Ishikawa (cell line): ENCODE results near the gene IL17REL.

Experiments used
- EP300 ChIP-seq: IDR thresholded peaks from 2 replicates; pipeline ENCODE4 v1.6.1; 2012; ENCODE audit warnings: borderline replicate concordance
- FOXM1 ChIP-seq: IDR thresholded peaks from 2 replicates; pipeline ENCODE4 v1.6.1; 2012; ENCODE audit warnings: low read depth, borderline replicate concordance
- RAD21 ChIP-seq: IDR thresholded peaks from 2 replicates; pipeline ENCODE4 v1.6.1; 2012; ENCODE audit warnings: low read depth
- USF1 ChIP-seq: IDR thresholded peaks from 2 replicates; pipeline ENCODE4 v1.6.1; 2012
- TF ChIP-seq, protein P1 (sequence below): IDR thresholded peaks from 2 replicates; pipeline ENCODE4 v1.6.1; 2012; ENCODE audit warnings: low read depth, mild to moderate bottlenecking

DNA sequence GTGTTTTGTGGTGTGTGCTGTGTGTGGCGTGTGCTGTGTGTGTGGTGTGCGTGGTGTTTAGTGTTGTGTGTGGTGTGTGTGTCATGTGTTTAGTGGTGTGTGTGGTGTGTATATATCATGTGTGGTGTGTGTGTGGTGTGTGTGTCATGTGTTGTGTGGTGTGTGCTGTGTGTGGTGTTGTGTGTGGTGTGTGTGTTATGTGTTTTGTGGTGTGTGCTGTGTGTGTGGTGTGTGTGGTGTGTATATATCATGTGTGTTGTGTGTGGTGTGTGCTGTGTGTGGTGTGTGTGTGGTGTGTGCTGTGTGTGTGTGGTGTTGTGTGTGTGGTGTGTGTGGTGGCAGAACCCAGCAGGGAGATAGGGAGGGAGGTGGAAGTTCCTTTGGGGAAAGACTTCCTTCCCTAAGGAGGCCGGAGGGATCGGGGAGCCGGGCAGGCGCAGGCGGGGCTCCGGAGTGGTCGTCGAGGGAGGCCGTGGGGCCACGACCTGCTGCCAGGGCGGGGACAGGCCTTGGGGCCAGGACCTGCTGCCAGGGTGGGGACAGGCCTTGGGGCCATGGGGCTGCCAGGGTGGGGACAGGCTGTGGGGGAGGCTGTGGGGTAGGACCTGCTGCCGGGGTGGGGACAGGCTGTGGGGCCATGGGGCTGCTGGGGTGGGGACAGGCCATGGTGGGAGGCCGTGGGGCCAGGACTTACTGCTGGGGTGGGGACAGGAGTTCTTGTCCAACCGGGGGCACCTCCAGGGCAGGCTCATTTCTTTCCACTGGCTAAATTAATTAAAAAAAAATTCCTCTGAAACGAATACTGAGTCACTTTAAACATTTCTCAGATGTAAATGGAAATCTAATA is 36.8 kb downstream of the IL17REL start:
- TF ChIP-seq RAD21 (no peak), USF1 (no peak), FOXM1 (no peak), EP300 (no peak)
- TF ChIP-seq, protein P1, sequence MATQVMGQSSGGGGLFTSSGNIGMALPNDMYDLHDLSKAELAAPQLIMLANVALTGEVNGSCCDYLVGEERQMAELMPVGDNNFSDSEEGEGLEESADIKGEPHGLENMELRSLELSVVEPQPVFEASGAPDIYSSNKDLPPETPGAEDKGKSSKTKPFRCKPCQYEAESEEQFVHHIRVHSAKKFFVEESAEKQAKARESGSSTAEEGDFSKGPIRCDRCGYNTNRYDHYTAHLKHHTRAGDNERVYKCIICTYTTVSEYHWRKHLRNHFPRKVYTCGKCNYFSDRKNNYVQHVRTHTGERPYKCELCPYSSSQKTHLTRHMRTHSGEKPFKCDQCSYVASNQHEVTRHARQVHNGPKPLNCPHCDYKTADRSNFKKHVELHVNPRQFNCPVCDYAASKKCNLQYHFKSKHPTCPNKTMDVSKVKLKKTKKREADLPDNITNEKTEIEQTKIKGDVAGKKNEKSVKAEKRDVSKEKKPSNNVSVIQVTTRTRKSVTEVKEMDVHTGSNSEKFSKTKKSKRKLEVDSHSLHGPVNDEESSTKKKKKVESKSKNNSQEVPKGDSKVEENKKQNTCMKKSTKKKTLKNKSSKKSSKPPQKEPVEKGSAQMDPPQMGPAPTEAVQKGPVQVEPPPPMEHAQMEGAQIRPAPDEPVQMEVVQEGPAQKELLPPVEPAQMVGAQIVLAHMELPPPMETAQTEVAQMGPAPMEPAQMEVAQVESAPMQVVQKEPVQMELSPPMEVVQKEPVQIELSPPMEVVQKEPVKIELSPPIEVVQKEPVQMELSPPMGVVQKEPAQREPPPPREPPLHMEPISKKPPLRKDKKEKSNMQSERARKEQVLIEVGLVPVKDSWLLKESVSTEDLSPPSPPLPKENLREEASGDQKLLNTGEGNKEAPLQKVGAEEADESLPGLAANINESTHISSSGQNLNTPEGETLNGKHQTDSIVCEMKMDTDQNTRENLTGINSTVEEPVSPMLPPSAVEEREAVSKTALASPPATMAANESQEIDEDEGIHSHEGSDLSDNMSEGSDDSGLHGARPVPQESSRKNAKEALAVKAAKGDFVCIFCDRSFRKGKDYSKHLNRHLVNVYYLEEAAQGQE = no peak
